Mesenchymal stem cell (in vitro differentiated cells and primary cell): Measurements from ENCODE around the gene ESRRB.

Source experiments
- DNase-seq: peaks from one replicate; pipeline ENCODE4 v3.0.0-alpha.2; 2013
- H2AFZ ChIP-seq: one replicate; pipeline ENCODE4 v1.6.1; 2013; ENCODE audit warnings: low read depth, mild to moderate bottlenecking, control low read depth, inconsistent platforms, low read length, moderate library complexity
- H2AK5ac ChIP-seq: 2 replicates; pipeline ENCODE4 v1.6.1; 2013; ENCODE audit warnings: low read length, moderate library complexity, mild to moderate bottlenecking, inconsistent platforms; ENCODE audit not compliant: severe bottlenecking
- H2BK120ac ChIP-seq: one replicate; pipeline ENCODE4 v1.6.1; 2013; ENCODE audit warnings: low read depth, mild to moderate bottlenecking, inconsistent platforms, low read length, moderate library complexity
- H2BK12ac ChIP-seq, 2 experiments: one replicate each; pipeline ENCODE4 v1.6.1; 2013; ENCODE audit warnings: inconsistent platforms in 2 of 2, low read length in 2 of 2, mild to moderate bottlenecking in 2 of 2, moderate library complexity in 2 of 2, control low read depth in 1 of 2
- H2BK15ac ChIP-seq: one replicate; pipeline ENCODE4 v1.6.1; 2013; ENCODE audit warnings: mild to moderate bottlenecking, low read depth, inconsistent platforms; ENCODE audit not compliant: poor library complexity, severe bottlenecking
- H2BK5ac ChIP-seq: 2 replicates; pipeline ENCODE4 v1.6.1; 2013; ENCODE audit warnings: low read depth, mild to moderate bottlenecking, low read length, control low read depth, inconsistent platforms; ENCODE audit not compliant: poor library complexity, severe bottlenecking
- H3K14ac ChIP-seq, 2 experiments: one replicate each; pipeline ENCODE4 v1.6.1; 2013; ENCODE audit warnings: inconsistent platforms in 2 of 2, low read length in 2 of 2, control low read depth in 1 of 2, mild to moderate bottlenecking in 1 of 2, moderate library complexity in 1 of 2
- H3K18ac ChIP-seq, 2 experiments: one replicate each; pipeline ENCODE4 v1.6.1; 2013; ENCODE audit warnings: inconsistent platforms in 2 of 2, low read length in 2 of 2, control low read depth in 1 of 2, low read depth in 1 of 2, mild to moderate bottlenecking in 1 of 2
- H3K23ac ChIP-seq, 2 experiments: one replicate each; pipeline ENCODE4 v1.6.1; 2013; ENCODE audit warnings: inconsistent platforms in 2 of 2, low read length in 2 of 2, mild to moderate bottlenecking in 2 of 2, moderate library complexity in 2 of 2, control low read depth in 1 of 2
- H3K27ac ChIP-seq: 2 replicates; pipeline ENCODE4 v1.5.1; 2013; ENCODE audit warnings: mild to moderate bottlenecking, moderate library complexity, low read length, control low read depth, inconsistent platforms; ENCODE audit not compliant: poor library complexity, severe bottlenecking
- H3K27me3 ChIP-seq, 2 experiments: 2 replicates each; pipeline versions ENCODE4 v1.6.1 to v1.7.0; 2013; ENCODE audit warnings: low read length in 2 of 2, mild to moderate bottlenecking in 2 of 2, moderate library complexity in 2 of 2, control low read depth in 1 of 2, inconsistent platforms in 1 of 2; ENCODE audit not compliant: control insufficient read depth in 1 of 2, insufficient read depth in 1 of 2
- H3K36me3 ChIP-seq, 2 experiments: 2 replicates each; pipeline versions ENCODE4 v1.6.1 to v1.7.0; 2013; ENCODE audit warnings: low read length in 2 of 2, control low read depth in 1 of 2, inconsistent platforms in 1 of 2, low read depth in 1 of 2, mild to moderate bottlenecking in 1 of 2; ENCODE audit not compliant: insufficient read depth in 2 of 2, control insufficient read depth in 1 of 2
- H3K4ac ChIP-seq, 2 experiments: one replicate each; pipeline ENCODE4 v1.6.1; 2013; ENCODE audit warnings: inconsistent platforms in 2 of 2, low read length in 2 of 2, mild to moderate bottlenecking in 2 of 2, moderate library complexity in 2 of 2, control low read depth in 1 of 2, low read depth in 1 of 2
- H3K4me1 ChIP-seq: 2 replicates; pipeline ENCODE4 v1.6.1; 2013; ENCODE audit warnings: low read depth, low read length, control low read depth; ENCODE audit not compliant: control insufficient read depth, insufficient read depth
- H3K4me2 ChIP-seq: 2 replicates; pipeline ENCODE4 v1.6.1; 2013; ENCODE audit warnings: low read length, mild to moderate bottlenecking, inconsistent platforms; ENCODE audit not compliant: poor library complexity, severe bottlenecking
- H3K4me3 ChIP-seq, 2 experiments: 2 replicates each; pipeline versions ENCODE4 v1.5.1 to v1.7.0; 2013; ENCODE audit warnings: low read length in 2 of 2, mild to moderate bottlenecking in 2 of 2, control low read depth in 1 of 2, low read depth in 1 of 2; ENCODE audit not compliant: insufficient read depth in 1 of 2
- H3K79me1 ChIP-seq: replicated peaks from 2 replicates; pipeline ENCODE4 v1.6.1; 2013; ENCODE audit warnings: mild to moderate bottlenecking, control low read depth, low read length, inconsistent platforms; ENCODE audit not compliant: poor library complexity, severe bottlenecking
- H3K9ac ChIP-seq: 2 replicates; pipeline ENCODE4 v1.7.0; 2013; ENCODE audit warnings: mild to moderate bottlenecking, low read length, moderate library complexity
- H3K9me3 ChIP-seq: 2 replicates; pipeline ENCODE4 v1.7.0; 2013; ENCODE audit warnings: mild to moderate bottlenecking, low read length; ENCODE audit not compliant: control insufficient read depth
- H4K8ac ChIP-seq: one replicate; pipeline ENCODE4 v1.6.1; 2013; ENCODE audit warnings: inconsistent platforms, mild to moderate bottlenecking, low read length, moderate library complexity
- H4K91ac ChIP-seq: one replicate; pipeline ENCODE4 v1.6.1; 2013; ENCODE audit warnings: mild to moderate bottlenecking, low read length, inconsistent platforms
- WGBS: methylation state at CpG from one replicate; pipeline ENCODE4 v1.1.7; 2013; ENCODE audit warnings: mixed read lengths; 5-methylcytosine and 5-hydroxymethylcytosine counted together

ESRRB gene

DNA sequence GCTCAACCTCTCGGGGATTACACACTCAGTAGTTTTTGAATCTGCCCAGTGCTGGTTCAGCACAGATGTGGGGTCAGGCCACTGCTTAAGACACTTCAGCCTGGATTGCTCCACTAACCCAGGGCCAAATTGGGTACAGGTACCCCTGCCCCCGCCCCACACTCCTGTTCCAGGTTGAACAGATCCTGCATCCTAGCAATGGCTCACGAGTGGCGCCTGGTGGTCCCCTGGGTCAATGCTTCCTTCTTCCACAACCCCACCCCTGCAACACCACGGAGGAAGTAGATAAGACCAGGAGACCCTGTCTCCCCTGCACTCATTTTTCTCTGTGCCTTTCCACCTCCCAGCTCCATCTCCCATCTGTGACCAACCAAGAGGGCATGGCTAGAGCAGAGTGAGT, 108.4 kb downstream of the ESRRB start:
- Histone ChIP-seq H3K23ac (no peak overlapping the region), H3K27ac (no peak overlapping the region), H3K36me3 (no peaks in the 10 kb centered on the region), H3K14ac (no peak overlapping the region), H2AFZ (no peak overlapping the region), H2BK5ac (no peak overlapping the region), H3K4me2 (no peak overlapping the region), H2BK12ac (no peak overlapping the region), H2BK15ac (no peak overlapping the region), H3K4me1 (no peaks in the 10 kb centered on the region), H3K4me3 (no peak overlapping the region), H3K79me1 (no peaks in the 10 kb centered on the region), H4K91ac (no peak overlapping the region), H2BK120ac (no peak overlapping the region), H4K8ac (no peak overlapping the region), H2AK5ac (no peak overlapping the region), H3K9me3 (no peaks in the 10 kb centered on the region), H3K4ac (no peak overlapping the region), H3K18ac (no peak overlapping the region), H3K9ac (no peak overlapping the region), H3K27me3 (peaks cover 10 to 22% of the 10 kb centered on the region in 2 experiments)
- WGBS = 59% methylated on average over 5 of the region's 5 CpGs
- no peak for DNase-seq

DNA sequence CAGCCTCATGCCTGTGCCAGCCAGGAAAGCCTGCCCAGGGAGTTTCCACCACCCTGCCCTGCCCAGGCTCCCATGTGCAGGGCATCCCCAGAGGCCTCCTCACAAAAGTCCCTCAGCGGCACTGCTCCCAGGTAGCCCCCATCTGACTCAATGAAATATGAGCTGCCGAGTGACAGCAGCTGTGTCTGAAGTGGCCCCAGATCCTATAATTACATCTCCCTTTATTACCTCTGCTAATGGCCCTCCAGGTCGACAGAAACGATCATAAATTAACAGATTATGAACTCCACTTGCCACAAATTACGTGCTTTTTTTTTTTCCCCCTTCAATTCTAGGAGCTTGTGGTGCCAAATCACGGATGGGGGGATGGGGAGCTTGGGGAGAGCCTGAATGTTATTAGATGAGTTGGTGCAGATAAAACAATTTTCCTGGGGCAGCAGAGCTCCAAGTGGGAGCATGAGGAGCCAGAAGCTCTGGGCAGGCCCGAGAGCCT, 110.4 kb downstream of the ESRRB start:
- H4K8ac ChIP-seq = no peak overlapping the region
- no peak overlapping the region for H3K18ac ChIP-seq

DNA sequence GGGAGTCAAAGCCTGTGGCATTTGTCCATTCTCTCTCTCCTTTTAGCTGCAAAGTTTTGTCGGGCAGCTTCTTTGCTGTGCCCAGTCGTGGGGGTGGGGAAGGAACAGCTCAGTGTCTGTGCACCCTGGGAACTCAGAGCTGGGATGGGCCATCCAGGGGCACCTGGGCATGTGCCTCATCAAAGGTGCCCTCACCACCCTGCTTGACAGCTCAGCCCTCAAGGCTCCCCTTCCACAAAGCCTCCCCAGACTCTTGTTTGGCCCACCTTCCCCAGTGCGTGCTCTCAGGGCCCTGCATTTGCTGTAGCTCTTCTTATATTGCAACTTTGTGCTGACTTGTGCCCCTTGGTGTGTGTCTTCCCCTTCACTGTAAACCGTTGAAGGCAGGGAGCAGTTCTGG, 112.6 kb downstream of the ESRRB start:
- Histone ChIP-seq H3K4me3 (no peak overlapping the region), H4K8ac (no peak overlapping the region), H2BK120ac (no peak overlapping the region), H3K14ac (no peak overlapping the region), H3K36me3 (no peaks in the 10 kb centered on the region), H2BK15ac (no peak overlapping the region), H4K91ac (no peak overlapping the region), H3K9me3 (no peaks in the 10 kb centered on the region), H3K79me1 (no peaks in the 10 kb centered on the region), H3K4ac (no peak overlapping the region), H3K4me2 (no peak overlapping the region), H3K23ac (no peak overlapping the region), H2AK5ac (no peak overlapping the region), H2BK5ac (no peak overlapping the region), H2BK12ac (no peak overlapping the region), H3K27me3 (peaks cover 14 to 19% of the 10 kb centered on the region in 2 experiments), H3K9ac (no peak overlapping the region), H3K27ac (no peak overlapping the region), H3K4me1 (no peaks in the 10 kb centered on the region), H3K18ac (no peak overlapping the region), H2AFZ (no peak overlapping the region)
- WGBS = 62% methylated on average over 4 of the region's 4 CpGs
- DNase-seq = no peak

More for the DNA sequence above, 110.4 kb downstream of the ESRRB start:
- Histone ChIP-seq H3K9ac (no peak overlapping the region), H3K4ac (no peak overlapping the region), H3K9me3 (no peaks in the 10 kb centered on the region), H3K27me3 (peaks cover 14 to 22% of the 10 kb centered on the region in 2 experiments), H3K4me3 (no peak overlapping the region), H3K27ac (no peak overlapping the region), H2BK15ac (no peak overlapping the region), H2AK5ac (no peak overlapping the region), H3K23ac (no peak overlapping the region), H3K79me1 (no peaks in the 10 kb centered on the region), H2BK5ac (no peak overlapping the region), H2BK120ac (no peak overlapping the region), H3K4me2 (no peak overlapping the region), H3K36me3 (no peaks in the 10 kb centered on the region), H3K14ac (no peak overlapping the region), H2BK12ac (no peak overlapping the region), H4K91ac (no peak overlapping the region), H3K4me1 (no peaks in the 10 kb centered on the region), H2AFZ (no peak overlapping the region)
- WGBS = 39% methylated on average over 4 of the region's 7 CpGs
- no peak for DNase-seq

DNA sequence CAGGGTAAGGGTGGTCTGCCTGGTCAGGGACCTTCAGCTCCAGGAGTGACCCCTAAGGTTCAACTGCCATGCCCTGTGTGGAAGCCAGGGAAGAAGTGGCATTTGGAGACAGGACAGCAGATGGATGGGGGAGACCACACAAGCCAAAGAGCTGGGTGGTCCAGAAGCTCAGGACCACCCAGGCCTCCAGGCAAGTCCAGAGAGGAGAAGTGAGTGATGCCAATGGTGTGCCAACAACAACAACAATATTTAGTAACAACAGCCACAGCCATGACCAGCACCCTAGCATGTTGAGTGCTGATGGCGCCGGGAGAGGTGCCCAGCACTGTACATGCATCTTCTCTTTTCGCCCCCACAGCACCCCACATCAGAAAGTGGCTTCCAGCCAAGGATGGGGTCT, 113.7 kb downstream of the ESRRB start:
- no peak for DNase-seq
- Histone ChIP-seq H3K14ac (no peak overlapping the region), H3K9me3 (no peaks in the 10 kb centered on the region), H2BK15ac (no peak overlapping the region), H2BK120ac (no peak overlapping the region), H3K4ac (no peak overlapping the region), H2BK12ac (no peak overlapping the region), H2AFZ (no peak overlapping the region), H4K91ac (no peak overlapping the region), H3K27ac (no peak overlapping the region), H3K4me1 (no peaks in the 10 kb centered on the region), H3K4me3 (no peak overlapping the region), H3K4me2 (no peak overlapping the region), H3K79me1 (no peaks in the 10 kb centered on the region), H3K36me3 (no peaks in the 10 kb centered on the region), H2AK5ac (no peak overlapping the region), H3K18ac (no peak overlapping the region), H3K9ac (no peak overlapping the region), H3K27me3 (peaks cover 14 to 19% of the 10 kb centered on the region in 2 experiments), H2BK5ac (no peak overlapping the region), H3K23ac (no peak overlapping the region), H4K8ac (no peak overlapping the region)
- 72% methylated on average over 3 of the region's 3 CpGs for WGBS
